Measurements from ENCODE around the gene SLC38A10.
"Not testable (repeated sequence)": the region's sequence is repeated elsewhere in the genome, so short reads cannot be mapped to it uniquely, and the experiment has no call there.

SLC38A10 gene

GRCh38 chr17:81312624-81313325, 17.7 kb upstream of the SLC38A10 start:
- DNase-seq (ENCODE audit: low read depth in 2 of 2), result no peak

- DNase-seq (ENCODE audit: low read depth in 2 of 2), result no peak
These were observed 16.8 kb upstream of the SLC38A10 start for GRCh38 chr17:81311946-81312345.

- DNase-seq (ENCODE audit: low read depth in 2 of 2), result no peak
These were observed 15.9 kb upstream of the SLC38A10 start for GRCh38 chr17:81310949-81311550.

- no peak for DNase-seq (ENCODE audit: low read depth in 2 of 2)
These were observed 15.0 kb upstream of the SLC38A10 start for GRCh38 chr17:81309859-81310839.

- no peak for DNase-seq (ENCODE audit: low read depth in 2 of 2)
These were observed 14.2 kb upstream of the SLC38A10 start for GRCh38 chr17:81309140-81309858.

GRCh38 chr17:81308784-81309139, 13.7 kb upstream of the SLC38A10 start:
- DNase-seq (ENCODE audit: low read depth in 2 of 2), result not testable (repeated sequence)

GRCh38 chr17:81307636-81308560, 12.8 kb upstream of the SLC38A10 start:
- no peak for DNase-seq (ENCODE audit: low read depth in 2 of 2)

- DNase-seq (ENCODE audit: low read depth in 2 of 2), result no peak
These were observed 11.9 kb upstream of the SLC38A10 start for GRCh38 chr17:81306898-81307510.

GRCh38 chr17:81306491-81306890, 11.4 kb upstream of the SLC38A10 start:
- DNase-seq (ENCODE audit: low read depth in 2 of 2), result no peak

GRCh38 chr17:81305051-81305630, 10.0 kb upstream of the SLC38A10 start:
- DNase-seq (ENCODE audit: low read depth in 2 of 2), result no peak

- no peak for DNase-seq (ENCODE audit: low read depth in 2 of 2)
These were observed 9.3 kb upstream of the SLC38A10 start for GRCh38 chr17:81304196-81305015.

- DNase-seq (ENCODE audit: low read depth in 2 of 2), result no peak
These were observed 8.3 kb upstream of the SLC38A10 start for GRCh38 chr17:81303385-81303784.

- no peak for DNase-seq (ENCODE audit: low read depth in 2 of 2)
These were observed 7.8 kb upstream of the SLC38A10 start for GRCh38 chr17:81302861-81303333.

- DNase-seq (ENCODE audit: low read depth in 2 of 2), result no peak
These were observed 7.2 kb upstream of the SLC38A10 start for GRCh38 chr17:81302324-81302723.

GRCh38 chr17:81301195-81302144, 6.4 kb upstream of the SLC38A10 start:
- no peak for DNase-seq (ENCODE audit: low read depth in 2 of 2)

GRCh38 chr17:81300586-81301155, 5.6 kb upstream of the SLC38A10 start:
- DNase-seq (ENCODE audit: low read depth in 2 of 2), result no peak

GRCh38 chr17:81299846-81300585, 4.9 kb upstream of the SLC38A10 start:
- no peak for DNase-seq (ENCODE audit: low read depth in 2 of 2)

All from stimulated activated CD4-positive, alpha-beta T cell treated with anti-CD3 and anti-CD28 coated beads, Interleukin-15, amount 100 ng/mL, for 48 hours (primary cell).